Stimulated activated effector memory CD8-positive, alpha-beta T cell treated with anti-CD3 and anti-CD28 coated beads, Interleukin-12 subunit alpha, Interleukin-12 subunit beta, amount 100 ng/mL, for 72 hours (primary cell): ENCODE results near the gene RGS7.
"Not testable (repeated sequence)": the region's sequence is repeated elsewhere in the genome, so short reads cannot be mapped to it uniquely, and the experiment has no call there.

Experiments used
- ATAC-seq: fragments of 150-1000 bp; cut with Tn5 transposase; 2 replicates; pipeline ENCODE4 v1.10.0; 2021
- DNase-seq, 2 donors: peaks; one replicate each; pipeline ENCODE4 v3.0.0; 2021 to 2022; ENCODE audit warnings: low spot score in 2 of 2
- H3K27ac Mint-ChIP-seq: one replicate; pipeline ENCODE4 v1.8.0; 2022; ENCODE audit warnings: mild to moderate bottlenecking, mixed read lengths
- H3K36me3 Mint-ChIP-seq: one replicate; pipeline ENCODE4 v1.8.0; 2022; ENCODE audit warnings: mild to moderate bottlenecking, mixed read lengths
- H3K4me1 Mint-ChIP-seq: one replicate; pipeline ENCODE4 v1.8.0; 2022; ENCODE audit warnings: mixed read lengths
- H3K4me3 Mint-ChIP-seq: one replicate; pipeline ENCODE4 v1.8.0; 2022; ENCODE audit warnings: mild to moderate bottlenecking, mixed read lengths
- H3K9me3 Mint-ChIP-seq: one replicate; pipeline ENCODE4 v1.8.0; 2022; ENCODE audit warnings: mixed read lengths

Gene RGS7

DNA sequence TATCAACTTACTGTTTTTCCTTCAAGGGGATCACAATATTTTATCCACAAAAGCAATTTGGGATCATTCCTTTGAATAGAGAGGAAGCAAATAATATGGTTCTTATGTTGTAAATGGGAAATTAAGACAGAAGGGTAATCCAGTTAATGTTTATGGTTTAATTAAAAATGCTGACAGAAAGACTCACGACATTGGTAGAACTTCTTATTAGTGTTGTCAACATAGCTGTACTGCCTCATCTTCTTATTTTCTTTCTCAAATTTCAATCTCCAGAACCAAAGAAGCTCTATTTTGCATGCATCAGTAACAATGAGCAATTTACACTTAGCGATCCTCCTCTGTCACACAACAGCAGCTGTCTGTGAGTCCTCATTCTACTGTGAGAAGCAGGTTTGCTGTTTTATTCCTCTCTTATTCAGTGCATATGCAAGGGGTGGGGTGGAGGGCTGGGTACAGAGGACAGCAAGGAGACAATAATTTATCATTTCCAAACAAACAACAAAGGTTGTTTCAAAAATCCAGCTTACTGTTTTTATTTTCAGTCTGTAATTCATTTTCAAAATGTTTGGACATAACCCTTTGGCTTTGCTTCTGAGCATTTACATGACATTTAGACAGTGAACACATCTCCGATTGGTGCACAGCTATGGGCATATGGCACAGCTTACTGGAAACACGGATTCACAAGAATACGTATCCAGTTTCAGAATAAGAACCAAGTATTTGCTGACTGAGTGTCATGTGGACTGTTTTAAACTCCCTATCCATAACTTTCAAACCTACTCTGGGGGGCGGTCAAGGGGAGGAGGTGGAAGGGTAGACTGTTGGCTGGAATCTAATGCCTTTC lies 335.9 kb downstream of the RGS7 start:
- Mint-ChIP-seq H3K4me1 (no peaks in the 10 kb centered on the region), H3K4me3 (no peak overlapping the region), H3K36me3 (no peaks in the 10 kb centered on the region), H3K9me3 (peaks cover 7% of the 10 kb centered on the region), H3K27ac (no peak overlapping the region)
- ATAC-seq: no peak
- DNase-seq: no peak

DNA sequence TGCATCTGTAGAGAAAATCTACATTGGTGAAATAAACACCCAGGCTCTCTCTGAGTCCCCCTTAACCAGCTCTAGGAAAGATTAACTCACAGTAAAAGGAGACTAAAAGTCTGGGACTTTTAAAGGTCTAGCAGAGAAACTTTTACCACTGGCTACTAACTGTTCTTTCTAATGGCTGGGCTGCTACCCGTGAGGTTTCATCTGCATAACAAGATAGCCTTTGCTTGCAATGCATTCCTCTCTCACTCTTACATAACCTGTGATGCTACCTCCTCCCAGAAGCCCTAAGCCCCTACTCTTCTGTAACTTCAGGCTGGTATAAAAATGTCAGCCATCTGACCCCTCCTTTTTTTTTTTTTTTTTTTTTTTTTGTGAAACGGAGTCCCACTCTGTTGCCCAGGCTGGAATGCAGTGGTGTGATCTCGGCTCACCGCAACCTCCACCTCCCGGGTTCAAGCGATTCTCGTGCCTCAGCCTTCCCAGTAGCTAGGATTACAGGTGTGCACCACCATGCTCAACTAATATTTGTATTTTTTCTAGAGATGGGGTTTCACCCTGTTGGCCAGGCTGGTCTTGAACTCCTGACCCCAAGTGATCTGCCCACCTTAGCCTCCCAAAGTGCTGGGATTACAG lies 344.2 kb downstream of the RGS7 start:
- peaks cover 12% of the 10 kb centered on the region for H3K9me3 Mint-ChIP-seq
- H3K36me3 Mint-ChIP-seq: no peaks in the 10 kb centered on the region
- H3K4me1 Mint-ChIP-seq: no peaks in the 10 kb centered on the region
- H3K4me3 Mint-ChIP-seq: no peak overlapping the region
- no peak overlapping the region for H3K27ac Mint-ChIP-seq
- no peak for ATAC-seq
- no peak for DNase-seq

DNA sequence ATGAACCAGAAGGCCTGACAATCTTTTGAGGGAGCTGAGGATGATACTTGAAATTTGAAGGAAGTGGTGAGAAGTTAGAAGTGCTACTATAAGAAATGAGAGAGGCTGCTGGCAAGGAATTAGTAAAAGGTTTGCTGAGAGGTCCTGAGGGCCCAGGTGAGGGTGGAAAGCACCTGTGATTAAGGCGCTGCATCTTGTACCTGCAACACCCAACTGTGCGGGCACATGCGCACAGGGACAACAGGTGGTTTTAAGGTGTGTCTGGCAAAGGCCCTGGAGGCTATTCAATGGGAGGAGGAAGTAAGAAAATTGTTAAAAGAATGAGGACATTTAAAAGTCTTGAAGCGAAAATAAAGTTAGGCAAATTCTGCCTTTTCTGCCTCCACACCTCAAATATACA lies 349.3 kb downstream of the RGS7 start:
- DNase-seq (no peak), ATAC-seq (no peak)
- no peaks in the 10 kb centered on the region for H3K36me3 Mint-ChIP-seq
- H3K4me1 Mint-ChIP-seq: no peaks in the 10 kb centered on the region
- H3K4me3 Mint-ChIP-seq: no peak overlapping the region
- no peak overlapping the region for H3K27ac Mint-ChIP-seq
- peaks cover 10% of the 10 kb centered on the region for H3K9me3 Mint-ChIP-seq

DNA sequence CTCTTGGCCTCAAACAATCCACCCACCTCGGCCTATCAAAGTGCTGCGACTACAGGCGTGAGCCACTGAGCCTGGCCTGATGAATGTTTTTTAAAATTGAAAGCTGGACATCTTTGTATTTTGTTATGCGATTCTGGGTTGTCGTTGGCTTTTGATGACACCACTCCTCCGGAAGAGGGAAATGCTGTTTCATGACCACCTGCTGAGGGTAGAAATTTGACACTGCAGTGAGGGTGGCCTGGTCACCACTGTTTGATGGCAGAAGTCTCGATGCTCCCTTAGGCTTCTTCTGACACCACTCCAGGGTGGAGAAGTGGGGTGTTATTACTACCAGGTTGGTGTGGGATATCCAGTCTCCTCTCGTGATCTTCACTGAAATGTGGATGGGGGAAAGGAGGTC lies 357.2 kb downstream of the RGS7 start:
- peaks cover 8% of the 10 kb centered on the region for H3K9me3 Mint-ChIP-seq
- no peak overlapping the region for H3K27ac Mint-ChIP-seq
- no peaks in the 10 kb centered on the region for H3K4me1 Mint-ChIP-seq
- ATAC-seq (no peak), DNase-seq (no peak)
- no peaks in the 10 kb centered on the region for H3K36me3 Mint-ChIP-seq
- H3K4me3 Mint-ChIP-seq: no peak overlapping the region

DNA sequence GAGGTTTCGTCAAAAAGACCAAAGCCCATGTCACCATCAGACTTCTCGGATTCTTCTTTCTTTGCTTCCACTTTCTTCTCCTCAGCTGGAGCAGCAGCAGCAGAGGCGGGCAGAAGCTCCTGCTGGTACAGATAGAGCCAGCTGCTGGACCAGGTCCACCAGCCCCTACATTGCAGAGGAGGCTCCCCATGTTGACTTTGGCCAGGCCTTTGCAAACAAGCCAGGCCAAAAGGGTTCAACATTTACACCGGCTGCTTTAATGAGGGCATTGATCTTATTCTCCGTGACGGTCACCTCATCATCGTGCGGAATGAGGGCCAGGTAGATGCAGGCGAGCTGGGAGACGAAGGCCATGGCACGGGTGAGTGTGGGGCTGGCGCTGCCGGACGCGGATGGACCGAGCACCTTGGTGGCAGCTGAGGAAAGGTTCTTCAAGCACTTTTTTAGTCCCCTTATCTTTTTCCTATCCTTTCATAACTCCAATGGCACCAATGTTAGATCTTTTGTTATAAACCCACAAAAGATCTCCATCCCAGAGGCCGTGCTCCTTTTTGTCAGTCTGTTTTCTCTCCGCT lies 358.5 kb downstream of the RGS7 start:
- Mint-ChIP-seq H3K4me3 (no peak overlapping the region), H3K9me3 (peaks cover 8% of the 10 kb centered on the region), H3K4me1 (no peaks in the 10 kb centered on the region), H3K27ac (no peak overlapping the region), H3K36me3 (no peaks in the 10 kb centered on the region)
- ATAC-seq: no peak
- no peak for DNase-seq

DNA sequence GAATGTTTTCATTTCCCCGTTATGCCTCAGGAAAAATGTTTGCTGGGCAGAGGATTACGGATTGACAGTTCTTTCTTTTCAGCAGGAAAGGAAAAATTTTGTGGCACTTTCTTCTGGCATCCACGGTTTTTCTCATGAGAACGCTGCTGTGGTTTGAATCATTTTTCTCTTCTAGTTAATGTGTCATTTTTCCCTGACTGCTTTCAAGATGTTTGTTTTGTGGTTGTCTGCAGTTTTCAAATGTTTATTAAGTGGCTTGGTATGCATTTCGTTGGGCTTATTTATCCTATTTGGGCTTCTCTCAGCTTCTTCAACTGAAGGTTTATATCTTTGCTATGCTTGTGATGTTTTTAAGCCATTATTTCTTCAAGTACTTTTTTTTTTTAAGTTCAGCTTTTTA lies 359.0 kb downstream of the RGS7 start:
- DNase-seq: no peak

DNA sequence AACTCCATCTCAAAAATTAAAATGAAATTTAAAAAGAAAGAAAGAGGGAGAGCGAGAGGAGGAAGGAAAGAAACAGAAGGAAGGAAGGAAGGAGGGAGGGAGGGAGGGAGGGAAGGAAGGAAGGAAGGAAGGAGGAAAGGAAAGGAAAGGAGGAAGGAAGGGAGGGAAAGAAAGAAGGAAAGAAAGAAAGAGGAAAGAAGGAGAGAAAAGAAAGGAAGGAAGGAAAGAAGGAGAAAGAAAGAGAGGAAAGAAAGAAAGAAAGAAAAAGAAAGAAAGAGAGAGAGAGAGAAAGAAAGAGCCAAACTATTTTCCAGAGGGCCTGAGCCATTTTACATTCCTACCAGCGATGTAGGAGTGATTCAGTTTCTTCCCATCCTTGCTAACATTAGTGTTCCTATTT lies 364.0 kb downstream of the RGS7 start:
- no peak for DNase-seq
- H3K36me3 Mint-ChIP-seq: no peaks in the 10 kb centered on the region
- H3K27ac Mint-ChIP-seq: no peak overlapping the region
- peaks cover 9% of the 10 kb centered on the region for H3K9me3 Mint-ChIP-seq
- H3K4me1 Mint-ChIP-seq: no peaks in the 10 kb centered on the region
- no peak for ATAC-seq
- no peak overlapping the region for H3K4me3 Mint-ChIP-seq

More for the DNA sequence above, 359.0 kb downstream of the RGS7 start:
- Mint-ChIP-seq H3K4me3 (no peak overlapping the region), H3K9me3 (peaks cover 8% of the 10 kb centered on the region), H3K36me3 (no peaks in the 10 kb centered on the region), H3K27ac (no peak overlapping the region), H3K4me1 (no peaks in the 10 kb centered on the region)
- no peak for ATAC-seq

DNA sequence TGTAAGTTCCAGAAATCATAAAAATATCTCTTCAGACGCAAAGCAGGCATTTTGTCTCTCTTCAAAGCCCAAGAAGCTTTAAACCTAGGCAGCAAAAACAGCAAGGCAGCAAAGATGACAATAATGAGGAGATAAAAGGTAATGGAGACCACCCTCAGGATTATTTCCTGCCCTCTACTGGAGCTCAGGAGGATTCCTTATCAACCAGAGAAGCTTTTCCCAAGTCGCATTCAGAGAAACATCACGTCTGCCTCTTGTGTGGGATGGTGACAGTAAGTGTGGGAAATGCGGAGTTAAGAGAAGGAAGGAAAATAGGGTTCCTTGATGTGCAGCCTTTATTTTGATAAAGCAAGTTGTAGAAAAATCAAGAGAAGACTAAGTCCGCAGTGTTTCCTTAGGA lies 365.8 kb downstream of the RGS7 start:
- no peak for ATAC-seq
- Mint-ChIP-seq H3K4me1 (no peaks in the 10 kb centered on the region), H3K36me3 (no peaks in the 10 kb centered on the region), H3K4me3 (no peak overlapping the region), H3K27ac (no peak overlapping the region), H3K9me3 (peaks cover 6% of the 10 kb centered on the region)
- no peak for DNase-seq

DNA sequence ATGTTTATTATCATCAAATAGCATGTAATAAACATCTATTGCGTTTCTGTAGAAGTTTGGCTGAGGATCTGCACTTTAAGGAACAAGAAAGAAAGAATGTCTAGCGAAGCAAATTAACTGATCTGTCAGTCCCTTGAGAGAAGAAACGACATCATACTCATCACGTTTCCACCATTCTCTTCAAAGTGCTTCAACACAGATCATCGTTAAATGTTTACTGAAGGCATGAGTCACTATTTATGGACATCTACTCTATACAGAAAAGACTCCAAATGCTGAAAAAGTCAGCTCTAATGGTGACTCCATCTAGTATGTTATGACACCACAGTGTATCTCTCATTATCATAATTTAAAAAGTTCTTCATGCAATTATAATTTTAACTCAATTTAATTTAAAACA lies 369.1 kb downstream of the RGS7 start:
- peaks cover 5% of the 10 kb centered on the region for H3K9me3 Mint-ChIP-seq
- H3K4me3 Mint-ChIP-seq: no peak overlapping the region
- H3K4me1 Mint-ChIP-seq: no peaks in the 10 kb centered on the region
- DNase-seq (no peak), ATAC-seq (no peak)
- H3K27ac Mint-ChIP-seq: no peak overlapping the region
- H3K36me3 Mint-ChIP-seq: no peaks in the 10 kb centered on the region

DNA sequence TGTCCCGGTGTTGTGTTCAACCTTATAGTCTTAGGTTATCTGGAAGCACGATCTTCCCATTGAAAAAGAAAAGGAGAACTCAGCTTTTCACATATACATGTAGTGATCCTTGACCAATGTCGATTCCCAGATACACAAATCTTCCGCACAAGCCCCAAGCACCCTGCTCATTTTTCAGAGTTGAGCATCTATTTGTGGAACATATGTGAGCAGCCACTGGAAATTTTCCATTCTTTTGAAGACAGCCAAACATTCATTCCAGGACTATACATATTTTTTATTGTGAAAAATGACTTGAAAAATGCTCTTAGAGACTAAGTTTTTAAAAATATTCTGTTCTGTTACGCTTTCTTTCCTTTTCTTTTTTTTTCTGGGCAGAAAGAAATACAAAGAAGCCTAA lies 371.9 kb downstream of the RGS7 start:
- peaks cover 3% of the 10 kb centered on the region for H3K9me3 Mint-ChIP-seq
- no peaks in the 10 kb centered on the region for H3K36me3 Mint-ChIP-seq
- DNase-seq: no peak
- H3K27ac Mint-ChIP-seq: no peak overlapping the region
- no peaks in the 10 kb centered on the region for H3K4me1 Mint-ChIP-seq
- no peak for ATAC-seq
- no peak overlapping the region for H3K4me3 Mint-ChIP-seq

DNA sequence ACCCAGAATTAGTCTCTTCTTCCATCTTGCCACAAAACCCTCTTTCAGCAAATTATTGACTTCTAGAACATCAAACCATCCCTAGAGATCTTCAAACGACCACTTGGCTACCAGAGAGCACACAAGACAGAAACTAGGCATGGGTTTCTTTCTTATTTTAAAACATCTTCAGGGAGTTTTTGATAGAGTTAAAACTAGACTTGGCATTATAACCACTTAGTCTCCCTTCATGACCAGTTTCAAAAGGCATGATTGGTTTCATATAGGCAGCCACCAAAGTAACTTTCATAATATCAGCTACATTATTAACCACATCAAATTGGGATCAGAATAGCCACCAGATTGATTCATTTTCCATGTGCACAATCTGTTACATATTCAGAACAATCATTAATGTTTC lies 376.7 kb downstream of the RGS7 start:
- no peak overlapping the region for H3K4me3 Mint-ChIP-seq
- no peak for ATAC-seq
- peaks cover 14% of the 10 kb centered on the region for H3K9me3 Mint-ChIP-seq
- no peak for DNase-seq
- no peak overlapping the region for H3K27ac Mint-ChIP-seq
- no peaks in the 10 kb centered on the region for H3K36me3 Mint-ChIP-seq
- no peaks in the 10 kb centered on the region for H3K4me1 Mint-ChIP-seq

DNA sequence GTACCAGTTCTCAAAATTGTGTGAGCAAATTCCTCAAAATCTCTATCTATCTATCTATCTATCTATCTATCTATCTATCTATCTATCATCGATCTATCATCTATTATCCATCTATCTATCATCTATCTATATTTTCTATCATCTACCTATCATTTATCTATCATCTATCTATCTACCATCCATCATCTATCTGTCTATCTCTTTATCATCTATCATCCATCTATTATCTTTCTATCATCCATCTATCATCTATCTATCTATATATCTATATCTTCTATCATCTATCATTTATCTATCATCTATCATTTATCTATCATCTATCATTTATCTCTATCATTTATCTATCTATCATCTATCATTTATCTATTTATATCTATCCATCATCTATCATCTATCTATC lies 380.3 kb downstream of the RGS7 start:
- Mint-ChIP-seq H3K4me3 (no peak overlapping the region), H3K4me1 (no peaks in the 10 kb centered on the region), H3K36me3 (no peaks in the 10 kb centered on the region), H3K9me3 (peaks cover 11% of the 10 kb centered on the region), H3K27ac (no peak overlapping the region)
- ATAC-seq (no peak), DNase-seq (no peak)

DNA sequence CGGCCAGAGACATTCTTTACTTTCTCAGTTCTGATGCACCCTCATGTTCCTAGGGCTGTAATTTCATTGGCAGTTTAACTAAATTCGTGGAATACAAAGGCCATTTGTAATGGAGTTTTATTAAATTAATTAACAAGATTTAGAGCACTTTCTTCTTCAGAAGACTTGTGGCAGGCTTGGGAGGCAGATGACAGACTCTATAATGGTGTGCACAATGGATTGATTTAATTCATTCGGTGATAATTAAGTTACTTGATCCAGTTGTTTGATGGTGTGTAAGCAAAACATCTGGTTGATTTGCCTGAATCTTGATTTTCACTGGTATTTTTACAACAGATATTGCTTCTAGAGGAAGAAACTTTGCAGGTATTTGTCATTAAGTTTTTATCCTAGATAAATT lies 383.1 kb downstream of the RGS7 start:
- ATAC-seq (no peak), DNase-seq (no peak)
- Mint-ChIP-seq H3K36me3 (no peaks in the 10 kb centered on the region), H3K4me1 (no peaks in the 10 kb centered on the region), H3K4me3 (no peak overlapping the region), H3K9me3 (peaks cover 15% of the 10 kb centered on the region), H3K27ac (no peak overlapping the region)

DNA sequence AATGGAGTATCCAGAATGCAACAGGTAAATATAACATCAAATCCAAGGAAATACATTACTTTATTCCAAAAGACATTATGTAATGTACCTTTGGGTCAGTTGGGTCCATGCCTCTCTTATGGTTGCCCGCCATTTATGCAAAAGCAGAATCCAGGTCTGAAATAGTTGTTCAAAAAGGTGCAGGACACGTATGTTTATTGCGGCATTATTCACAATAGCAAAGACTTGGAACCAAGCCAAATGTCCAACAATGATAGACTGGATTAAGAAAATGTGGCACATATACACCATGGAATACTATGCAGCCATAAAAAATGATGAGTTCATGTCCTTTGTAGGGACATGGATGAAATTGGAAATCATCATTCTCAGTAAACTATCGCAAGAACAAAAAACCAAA lies 384.9 kb downstream of the RGS7 start:
- peaks cover 12% of the 10 kb centered on the region for H3K9me3 Mint-ChIP-seq
- not testable (repeated sequence) for H3K36me3 Mint-ChIP-seq, H3K4me3 Mint-ChIP-seq, ATAC-seq, DNase-seq, H3K4me1 Mint-ChIP-seq, H3K27ac Mint-ChIP-seq

DNA sequence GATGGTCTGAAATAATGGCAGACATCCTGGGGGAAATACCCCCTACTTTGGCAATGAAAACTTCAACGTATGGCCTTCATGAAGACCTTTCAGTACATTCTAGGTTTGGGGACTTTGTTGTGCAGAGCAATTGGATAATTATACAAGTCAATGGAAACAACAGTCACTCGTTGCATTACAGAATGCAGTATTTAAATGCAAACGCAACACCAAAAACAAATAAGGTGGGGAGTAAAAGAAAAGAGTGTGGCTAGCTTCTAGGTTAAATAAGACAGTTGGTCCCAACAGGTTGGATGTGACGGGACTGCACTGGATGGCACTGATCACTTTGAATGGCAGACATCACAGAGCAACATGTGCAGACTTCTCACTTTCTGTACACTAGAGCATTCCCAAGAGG lies 386.8 kb downstream of the RGS7 start:
- peaks cover 8% of the 10 kb centered on the region for H3K9me3 Mint-ChIP-seq
- H3K27ac Mint-ChIP-seq: no peak overlapping the region
- H3K4me3 Mint-ChIP-seq: no peak overlapping the region
- no peaks in the 10 kb centered on the region for H3K4me1 Mint-ChIP-seq
- no peak for DNase-seq
- ATAC-seq: no peak
- no peaks in the 10 kb centered on the region for H3K36me3 Mint-ChIP-seq

DNA sequence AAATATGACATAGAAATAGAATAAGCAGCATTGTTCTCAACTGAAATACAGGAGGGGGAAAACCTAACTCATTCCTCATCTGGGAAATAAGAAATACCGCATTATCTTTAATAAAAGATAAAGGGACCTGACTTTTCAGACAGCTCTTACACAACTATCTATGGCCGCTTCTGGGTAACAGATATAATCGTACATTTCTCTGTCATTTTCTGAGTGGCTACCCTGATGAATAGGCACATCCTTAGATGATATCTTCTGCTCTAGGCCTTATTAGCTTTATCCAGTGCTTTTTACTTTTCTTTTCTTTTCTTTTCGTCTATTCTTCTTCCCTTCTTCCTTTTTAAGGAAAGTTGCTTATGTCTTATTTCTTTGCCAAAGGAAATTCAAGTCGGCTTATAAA lies 388.1 kb downstream of the RGS7 start:
- Mint-ChIP-seq H3K9me3 (peaks cover 8% of the 10 kb centered on the region), H3K4me3 (no peak overlapping the region), H3K4me1 (no peaks in the 10 kb centered on the region), H3K27ac (no peak overlapping the region), H3K36me3 (no peaks in the 10 kb centered on the region)
- DNase-seq (no peak), ATAC-seq (no peak)
